SU-DHL-6 (cell line): ENCODE data around the gene MATN3.

ENCODE experiments used
- CTCF ChIP-seq: fragments of 200-600 bp; sonication (generic); IDR thresholded peaks from one replicate; pipeline ENCODE4 v1.5.1; 2017; ENCODE audit warnings: antibody characterized with exemption, mild to moderate bottlenecking, low read length, moderate library complexity; ENCODE audit not compliant: insufficient read depth, poor library complexity, severe bottlenecking
- EZH2phosphoT487 ChIP-seq: fragments of 200-600 bp; sonication (generic), shearing (Covaris generic); conservative IDR thresholded peaks from 2 replicates; pipeline ENCODE4 v1.6.1; 2018; ENCODE audit warnings: mild to moderate bottlenecking, antibody characterized with exemption, low read length, moderate library complexity, mixed read lengths

DNA sequence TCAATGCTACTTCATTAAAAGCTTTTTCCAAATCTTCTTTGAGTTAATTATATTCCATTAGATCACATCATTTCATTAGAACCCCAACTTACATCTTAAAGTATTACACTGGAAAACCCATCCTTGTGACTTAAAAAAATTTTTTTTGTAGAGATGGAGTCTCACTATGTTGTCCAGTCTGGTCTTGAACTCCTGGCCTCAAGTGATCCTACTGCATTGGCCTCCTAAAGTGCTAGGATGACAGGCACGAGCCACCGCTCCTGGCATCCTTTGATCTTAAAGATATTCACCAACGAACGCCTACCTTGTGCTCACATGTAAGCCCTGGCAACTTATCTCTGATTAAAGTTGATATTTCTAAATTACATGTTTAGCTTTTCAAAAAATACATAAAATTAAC lies 32.3 kb upstream of the MATN3 start:
- TF ChIP-seq CTCF (no peak), EZH2phosphoT487 (no peak)
